NCI-H526 treated with DMSO at 0.1 percent for 48 hours (cell line): ENCODE data around the gene CEP70.
A peak's percentile ranks its signal among the peaks of the same experiment; 100 is the strongest.
"Not testable (repeated sequence)": the region's sequence is repeated elsewhere in the genome, so short reads cannot be mapped to it uniquely, and the experiment has no call there.

ENCODE experiments used
- DNase-seq: peaks from one replicate; lab custom pipeline; 2025; lab: John Stamatoyannopoulos, UW

The CEP70 gene

DNA sequence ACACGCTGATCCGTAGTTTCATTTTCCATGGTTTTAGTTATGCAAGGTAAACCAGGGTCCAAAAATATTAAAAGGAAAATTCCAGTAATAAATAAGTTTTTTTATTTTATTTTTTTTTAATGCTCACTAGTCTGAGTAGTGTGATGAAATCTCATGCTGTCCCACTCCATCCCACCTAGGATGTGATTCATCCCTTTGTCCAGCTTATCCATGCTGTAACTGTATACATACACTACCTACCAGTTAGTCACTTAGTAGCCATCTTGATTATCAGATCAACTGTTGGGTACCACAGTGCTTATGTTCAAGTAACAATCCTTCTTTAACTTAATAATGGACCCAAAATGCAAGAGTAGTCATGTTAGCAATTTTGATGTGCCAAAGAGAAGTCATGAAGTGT, 84.5 kb downstream of the CEP70 start:
- no peak for DNase-seq

DNA sequence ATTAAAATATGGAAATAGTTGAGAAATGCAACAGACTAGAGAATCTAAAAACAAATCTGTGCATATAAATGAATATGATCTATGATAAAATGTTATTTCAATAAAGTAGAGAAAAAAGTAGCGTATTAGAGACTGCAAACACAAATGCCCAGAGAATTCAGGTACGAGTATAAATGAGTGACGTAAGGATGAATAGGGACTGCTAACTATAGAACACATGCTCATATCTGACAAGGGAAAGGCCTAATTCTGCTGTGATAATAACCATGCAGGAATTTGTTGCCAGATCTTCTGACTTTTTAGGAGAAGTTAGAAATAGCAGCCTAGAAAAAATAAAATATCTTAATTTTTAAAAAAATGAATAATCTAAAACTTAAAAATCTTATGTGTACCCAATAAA, 86.5 kb downstream of the CEP70 start:
- DNase-seq = no peak

DNA sequence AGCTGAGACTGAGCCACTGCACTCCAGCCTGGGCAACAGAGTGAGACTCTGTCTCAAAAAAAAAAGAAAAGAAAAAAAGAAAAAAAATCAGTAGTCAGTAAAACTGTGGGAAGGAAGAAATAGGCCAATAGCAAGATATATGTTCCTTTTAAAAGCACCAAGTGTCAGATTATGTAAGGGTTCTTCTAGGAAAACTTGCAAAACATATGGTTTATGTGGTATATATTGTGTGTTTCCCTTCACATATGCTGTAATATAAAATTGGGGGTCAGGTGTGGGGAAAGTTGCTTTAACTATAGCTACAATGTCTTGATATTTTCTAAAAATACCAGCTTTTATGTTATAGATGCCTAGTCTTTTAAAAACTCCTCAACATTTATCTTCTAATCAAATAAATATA, 95.1 kb downstream of the CEP70 start:
- no peak for DNase-seq

DNA sequence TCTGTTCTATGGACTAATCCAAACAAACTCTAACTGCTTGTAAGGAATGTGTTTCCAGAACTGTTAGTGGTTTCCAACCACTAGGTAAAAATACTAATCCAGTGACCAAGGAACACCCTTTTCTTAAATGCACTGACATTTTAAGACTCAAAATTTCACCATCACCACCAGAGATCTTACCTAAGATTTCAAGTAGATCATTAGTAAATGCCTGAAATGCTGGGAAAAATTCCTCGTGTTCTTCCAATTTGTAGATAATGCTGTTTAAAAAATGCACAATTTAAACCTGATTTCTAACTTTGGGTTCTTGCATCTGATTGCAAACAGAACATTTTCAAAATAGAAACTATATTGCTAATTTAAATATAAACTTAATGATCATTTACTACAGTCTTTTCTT, 96.2 kb downstream of the CEP70 start:
- DNase-seq = no peak

DNA sequence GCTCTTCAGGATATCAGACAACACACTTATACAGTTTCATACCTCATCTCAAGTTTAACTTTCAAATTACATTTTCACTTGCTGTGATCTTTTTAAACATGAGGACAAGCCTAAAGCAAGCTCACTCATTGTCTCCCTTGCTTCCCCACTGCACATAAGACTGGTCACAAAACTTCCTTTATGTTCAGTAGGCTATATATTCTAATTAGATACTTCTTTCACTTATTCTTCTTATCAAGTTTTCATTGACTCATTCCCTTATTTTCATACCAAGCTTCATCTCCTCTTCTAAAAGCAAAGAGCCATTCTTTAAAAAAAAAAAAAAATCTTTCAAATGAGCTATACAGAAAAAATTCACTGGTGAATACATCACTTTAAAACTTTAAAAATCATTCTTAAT, 97.0 kb downstream of the CEP70 start:
- DNase-seq = no peak

DNA sequence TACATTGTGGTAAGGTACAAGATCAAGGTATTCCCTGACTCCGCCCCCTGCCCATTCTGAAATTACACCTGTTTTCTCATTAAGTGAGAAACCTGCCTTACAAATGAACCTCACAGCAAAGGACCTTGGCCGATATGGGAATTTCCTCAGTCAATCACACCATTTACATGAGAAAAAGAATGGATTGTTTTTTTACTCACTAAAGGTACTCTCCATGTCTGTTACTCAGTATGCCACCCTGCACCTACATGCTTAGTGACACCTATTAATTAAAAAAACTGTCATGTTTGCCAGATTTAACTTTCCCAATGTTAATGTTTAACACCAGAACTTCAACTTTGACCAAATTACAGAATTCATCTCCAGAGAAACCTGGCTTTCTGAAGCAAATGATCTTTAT, 97.6 kb downstream of the CEP70 start:
- no peak for DNase-seq

DNA sequence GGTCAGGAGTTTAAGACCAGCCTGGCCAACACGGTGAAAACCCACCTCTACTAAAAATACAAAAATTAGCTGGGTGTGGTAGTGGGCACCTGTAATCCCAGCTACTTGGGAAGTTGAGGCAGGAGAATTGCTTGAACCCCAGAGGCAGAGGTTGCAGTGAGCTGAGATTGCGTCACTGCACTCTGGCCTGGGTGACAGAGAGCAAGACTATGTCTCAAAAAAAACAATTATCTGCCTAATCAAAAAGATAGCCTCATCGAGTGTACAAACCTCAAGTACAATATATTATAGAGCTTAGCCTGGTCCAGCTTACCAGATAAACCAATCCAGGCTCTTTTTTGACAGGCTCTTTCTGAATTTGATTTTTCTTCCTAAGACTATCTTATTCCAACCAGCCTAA, 98.4 kb downstream of the CEP70 start:
- DNase-seq = not testable (repeated sequence)

DNA sequence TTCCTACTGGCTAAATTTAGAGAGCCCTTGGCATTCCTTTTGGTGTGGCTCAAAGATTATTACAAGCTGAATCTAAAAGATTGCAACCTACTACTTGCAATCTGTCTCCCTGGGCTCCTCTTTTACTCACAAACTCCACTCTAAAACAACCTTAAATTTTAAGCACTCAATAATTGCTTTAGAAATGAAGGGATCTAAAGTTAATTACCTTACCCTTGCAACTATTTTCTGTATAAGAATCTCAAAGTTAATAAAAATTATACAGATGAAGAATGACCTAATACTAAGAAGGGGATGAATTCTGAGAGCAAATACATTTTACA, 99.5 kb downstream of the CEP70 start:
- no peak for DNase-seq

DNA sequence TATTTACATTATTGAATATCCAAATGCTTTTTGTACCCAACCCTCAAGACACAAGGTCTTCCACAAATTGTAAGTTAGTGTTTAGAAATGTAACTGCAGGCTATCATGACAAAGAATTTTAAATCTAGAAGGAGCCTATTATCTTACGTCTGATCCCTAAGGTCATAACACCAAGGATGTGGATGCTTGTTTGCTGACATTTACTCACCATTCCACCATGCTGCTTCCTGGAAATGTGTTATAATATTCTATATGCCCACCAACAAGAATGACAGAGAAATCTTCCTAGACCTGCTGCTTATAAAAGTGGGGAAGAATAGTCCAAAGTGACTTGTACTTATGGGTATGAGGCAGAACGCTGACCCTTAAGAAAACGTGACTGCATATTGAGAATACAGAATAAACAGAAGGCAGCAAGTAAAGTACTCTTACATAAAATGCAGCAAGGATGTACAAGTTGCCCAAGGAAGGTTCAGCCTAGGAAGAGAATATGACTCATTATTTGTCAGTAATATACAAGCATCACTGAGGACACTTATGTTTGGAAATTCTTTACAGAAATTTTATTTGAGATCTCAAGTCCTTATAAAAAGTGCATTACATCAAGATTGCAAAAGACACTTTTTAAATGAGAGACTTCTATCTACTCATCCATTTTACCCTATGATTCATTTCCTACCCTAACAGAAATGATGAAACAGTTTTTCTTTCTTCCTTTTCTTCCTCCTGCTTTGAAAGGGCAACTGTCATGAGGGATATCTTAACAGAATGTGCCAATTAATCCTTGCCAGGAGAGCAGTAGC, 100.1 kb downstream of the CEP70 start:
- no peak for DNase-seq

DNA sequence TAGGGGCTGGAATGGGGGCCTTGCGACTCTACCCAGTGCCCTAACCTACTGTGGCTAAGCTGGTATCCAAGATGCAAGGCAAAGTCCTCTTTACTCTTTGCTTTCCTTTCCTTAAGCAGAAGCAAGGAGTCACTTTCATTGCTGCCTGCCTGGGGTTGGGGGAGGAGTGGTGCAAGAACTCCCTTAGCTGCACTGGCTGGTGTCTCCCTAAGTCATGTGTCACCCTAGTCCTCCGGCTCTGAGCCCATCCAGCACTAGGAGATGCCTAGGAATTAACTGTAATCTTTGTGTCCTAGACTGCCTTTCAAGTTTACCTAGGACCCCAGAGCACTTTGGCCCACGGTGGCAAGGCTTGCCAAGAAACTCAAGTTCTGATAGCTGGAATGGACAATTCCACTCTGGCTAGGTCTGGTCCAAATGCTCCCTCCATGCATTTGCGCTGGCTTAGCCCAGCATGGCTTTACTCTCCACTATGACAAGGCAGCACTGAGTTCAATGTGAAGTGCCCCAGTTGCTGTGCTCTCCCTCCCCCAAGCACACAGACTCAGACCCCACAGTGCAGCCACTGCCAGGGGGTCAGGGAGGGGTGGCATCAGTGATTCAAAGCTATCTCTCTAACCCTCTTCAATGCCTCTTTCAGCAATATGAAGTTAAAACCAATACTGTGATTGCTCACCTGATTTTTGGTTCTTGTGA, 100.9 kb downstream of the CEP70 start:
- no peak for DNase-seq

DNA sequence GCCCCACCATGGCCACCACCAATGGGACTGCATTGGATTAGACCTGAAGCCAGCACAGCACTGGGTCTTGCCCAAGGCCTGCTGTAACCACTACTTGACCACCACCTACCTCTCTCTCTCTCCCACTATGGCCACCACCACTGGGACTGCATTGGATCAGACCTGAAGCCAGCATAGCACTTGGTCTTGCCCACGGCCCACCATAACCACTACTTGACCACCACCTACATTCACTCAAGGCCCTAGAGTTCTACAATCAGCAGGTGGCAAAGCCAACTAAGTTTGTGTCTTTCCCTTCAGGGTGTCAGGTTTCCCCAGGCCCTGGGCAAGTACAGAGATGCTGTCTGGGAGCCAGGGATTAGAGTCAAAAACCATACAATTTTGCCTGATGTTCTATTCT, 102.1 kb downstream of the CEP70 start:
- no peak for DNase-seq

DNA sequence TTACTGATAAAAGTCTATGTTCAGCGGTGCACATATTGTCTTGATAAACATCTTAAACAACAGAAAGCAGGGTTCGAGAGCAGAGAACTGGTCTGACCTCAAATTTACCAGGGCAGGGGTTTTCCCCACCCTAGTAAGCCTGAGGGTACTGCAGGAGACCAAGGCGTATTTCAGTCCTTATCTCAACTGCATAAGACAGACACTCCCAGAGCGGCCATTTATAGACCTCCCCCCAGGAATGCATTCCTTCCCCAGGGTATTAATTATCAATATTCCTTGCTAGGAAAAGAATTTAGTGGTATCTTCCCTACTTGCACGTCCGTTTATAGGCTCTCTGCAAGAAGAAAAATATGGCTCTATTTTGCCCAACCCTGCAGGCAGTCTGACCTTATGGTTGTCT, 107.5 kb downstream of the CEP70 start:
- not testable (repeated sequence) for DNase-seq

DNA sequence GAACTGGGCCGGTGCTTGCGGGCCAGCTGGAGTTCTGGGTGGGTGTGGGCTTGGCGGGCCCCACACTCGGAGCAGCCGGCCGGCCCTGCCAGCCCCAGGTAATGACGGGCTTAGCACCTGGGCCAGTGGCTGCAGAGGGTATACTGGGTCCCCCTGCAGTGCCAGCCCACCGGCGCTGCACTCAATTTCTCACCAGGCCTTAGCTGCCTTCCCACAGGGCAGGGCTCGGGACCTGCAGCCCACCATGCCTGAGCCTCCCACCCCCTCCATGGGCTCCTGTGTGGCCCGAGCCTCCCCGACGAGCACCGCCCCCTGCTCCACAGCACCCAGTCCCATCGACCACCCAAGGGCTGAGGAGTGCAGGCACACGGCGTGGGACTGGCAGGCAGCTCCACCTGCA, 109.4 kb downstream of the CEP70 start:
- DNase-seq = not testable (repeated sequence)

DNA sequence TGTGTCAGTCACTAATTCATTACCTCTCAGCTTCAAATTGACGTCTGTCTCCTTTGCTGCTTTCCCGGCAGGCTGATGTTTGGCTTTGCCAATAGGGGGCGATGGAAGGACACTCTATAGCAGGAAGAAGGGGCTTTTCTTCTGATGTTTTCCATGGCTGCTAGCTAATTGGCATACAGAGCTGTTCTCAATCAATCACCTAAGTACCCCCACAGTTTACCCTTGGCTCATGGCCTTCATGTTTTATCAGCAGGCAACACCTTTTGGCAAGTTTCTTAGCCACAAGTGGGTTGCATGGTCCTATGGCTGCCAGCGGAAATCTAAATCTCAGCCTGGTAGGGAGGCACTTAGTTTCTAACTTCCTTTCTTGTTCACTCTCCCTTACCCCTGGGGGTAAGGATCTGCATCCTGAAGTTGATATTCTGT, 114.6 kb downstream of the CEP70 start:
- peak; percentile 15 for DNase-seq

DNA sequence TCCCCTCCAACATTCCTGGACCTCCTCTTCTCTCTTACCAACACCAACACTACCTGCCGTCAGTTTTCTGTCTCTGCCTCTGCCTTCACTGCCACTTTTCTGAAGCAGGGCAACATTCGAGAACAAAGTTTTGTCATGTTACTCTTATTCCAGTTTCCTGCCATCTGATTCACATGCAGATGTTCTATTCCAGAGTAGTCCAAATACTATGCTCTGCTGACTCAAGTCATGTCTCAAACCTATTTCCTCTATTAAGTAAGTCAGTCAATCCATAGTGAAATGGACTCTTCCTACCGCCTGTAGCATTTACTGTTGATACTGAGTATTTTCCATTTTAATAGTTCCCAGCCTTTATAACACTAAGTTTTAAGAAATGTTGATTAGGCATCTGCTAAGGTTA, 116.3 kb downstream of the CEP70 start:
- DNase-seq = no peak

DNA sequence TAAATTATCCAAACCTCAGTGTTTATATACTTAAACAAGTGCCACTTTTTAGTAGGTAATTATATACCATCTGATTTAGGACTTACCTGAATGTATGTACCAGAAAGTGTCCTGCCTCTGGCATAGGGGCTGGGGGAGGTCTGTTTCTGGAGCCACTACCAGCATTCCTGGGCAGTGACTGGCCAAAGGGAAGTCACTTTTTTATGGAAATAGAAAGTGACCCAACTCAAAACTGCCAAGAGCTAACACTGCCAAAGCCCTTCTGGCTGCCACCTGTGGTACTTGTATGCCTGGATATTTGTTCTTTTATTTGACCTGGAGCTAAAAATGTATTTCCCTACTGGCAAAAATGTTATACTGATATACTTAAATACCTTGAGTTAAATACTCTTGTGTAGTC, 116.9 kb downstream of the CEP70 start:
- DNase-seq = no peak

DNA sequence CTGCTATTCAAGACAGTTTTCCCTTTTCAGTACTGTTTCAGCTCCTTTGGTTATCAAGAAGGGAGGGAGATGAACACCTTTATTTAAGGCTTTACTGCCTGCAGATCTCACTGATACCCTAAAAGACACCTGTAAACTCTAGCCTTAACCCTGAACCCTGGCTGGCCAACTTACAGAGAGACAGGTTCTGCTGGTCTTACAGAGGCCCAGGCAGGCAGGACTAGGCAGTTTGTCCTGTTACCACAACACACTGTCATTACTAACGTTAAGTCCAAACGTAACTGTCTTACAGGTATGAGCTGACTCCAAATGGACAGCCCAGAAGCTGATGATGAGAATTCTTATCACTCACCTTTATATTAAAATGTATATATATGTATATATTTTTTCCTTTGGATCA, 117.5 kb downstream of the CEP70 start:
- no peak for DNase-seq

DNA sequence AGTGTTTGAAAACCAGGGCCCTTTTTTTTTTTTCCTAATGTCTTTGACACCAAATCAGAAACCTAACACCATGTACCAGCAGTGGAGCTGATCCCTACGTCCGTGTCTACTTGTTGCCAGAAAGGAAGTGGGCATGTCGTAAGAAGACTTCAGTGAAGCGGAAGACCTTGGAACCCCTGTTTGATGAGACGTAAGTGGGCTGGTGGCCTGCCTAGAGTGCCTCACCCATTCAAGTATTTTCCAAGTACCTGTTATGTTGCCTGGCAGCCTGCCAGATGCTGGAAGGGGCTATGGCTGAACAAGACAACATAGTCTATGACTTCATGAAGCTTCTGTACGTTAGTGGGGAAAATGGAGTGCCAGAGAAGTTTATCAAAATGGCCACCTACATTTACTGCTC, 119.9 kb downstream of the CEP70 start:
- DNase-seq = no peak

DNA sequence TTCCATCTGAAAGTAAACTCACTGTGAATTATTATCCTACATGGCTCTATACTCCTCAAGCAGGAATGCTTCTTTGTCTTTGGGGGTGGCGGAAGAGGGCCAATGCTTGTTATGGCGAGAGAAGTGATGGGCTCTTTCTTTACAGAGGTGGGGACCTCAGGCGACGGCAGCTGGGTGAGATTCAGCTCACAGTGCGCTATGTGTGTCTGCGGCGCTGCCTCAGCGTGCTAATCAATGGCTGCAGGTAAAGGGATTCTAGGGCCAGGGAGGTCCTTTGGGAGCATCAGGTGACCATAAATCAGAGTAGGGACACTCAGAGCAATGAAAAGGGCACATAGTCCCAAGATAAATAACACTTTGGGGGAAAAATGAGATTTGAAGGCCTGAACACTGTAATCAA, 120.7 kb downstream of the CEP70 start:
- DNase-seq = no peak

DNA sequence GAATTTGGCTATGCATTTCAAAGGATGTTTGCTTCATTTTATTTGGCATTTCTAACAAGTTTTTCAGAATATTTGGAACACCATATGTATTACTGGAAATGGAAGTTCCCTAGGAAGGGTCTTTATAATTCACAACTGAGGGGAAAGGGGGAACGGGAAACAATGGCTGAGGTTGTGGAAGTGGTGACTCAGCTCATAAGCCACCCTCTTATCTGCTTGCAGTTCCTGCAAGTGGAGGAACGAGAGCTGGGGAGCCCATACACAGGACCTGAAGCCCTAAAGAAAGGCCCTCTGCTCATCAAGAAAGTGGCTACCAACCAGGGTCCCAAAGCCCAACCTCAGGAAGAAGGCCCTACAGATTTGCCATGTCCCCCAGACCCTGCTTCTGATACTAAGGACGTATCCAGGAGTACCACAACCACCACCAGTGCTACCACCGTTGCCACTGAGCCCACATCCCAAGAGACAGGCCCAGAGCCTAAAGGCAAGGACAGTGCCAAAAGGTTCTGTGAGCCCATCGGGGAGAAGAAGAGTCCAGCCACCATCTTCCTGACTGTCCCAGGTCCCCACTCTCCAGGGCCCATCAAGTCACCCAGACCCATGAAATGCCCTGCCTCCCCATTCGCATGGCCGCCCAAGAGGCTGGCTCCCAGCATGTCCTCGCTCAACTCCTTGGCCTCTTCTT, 121.8 kb downstream of the CEP70 start:
- no peak for DNase-seq

DNA sequence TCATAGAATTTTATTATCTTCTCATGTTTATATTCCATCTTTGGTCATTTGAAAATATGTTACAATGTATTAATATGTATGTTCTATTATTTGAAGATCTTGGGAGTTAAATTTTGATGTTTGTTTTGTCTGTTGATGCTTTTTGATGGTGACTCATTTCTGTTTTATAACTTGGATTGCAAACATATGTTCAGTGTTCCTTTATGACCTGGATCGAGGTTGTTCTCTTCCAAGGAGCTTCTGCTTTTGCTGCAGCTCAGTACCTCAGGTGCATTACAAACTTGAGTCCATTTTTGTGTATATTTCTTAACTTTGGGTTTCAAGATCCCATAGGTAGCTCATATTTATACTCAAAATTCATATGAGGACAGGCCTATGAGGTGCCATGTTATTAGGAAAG, 122.6 kb downstream of the CEP70 start:
- no peak for DNase-seq

DNA sequence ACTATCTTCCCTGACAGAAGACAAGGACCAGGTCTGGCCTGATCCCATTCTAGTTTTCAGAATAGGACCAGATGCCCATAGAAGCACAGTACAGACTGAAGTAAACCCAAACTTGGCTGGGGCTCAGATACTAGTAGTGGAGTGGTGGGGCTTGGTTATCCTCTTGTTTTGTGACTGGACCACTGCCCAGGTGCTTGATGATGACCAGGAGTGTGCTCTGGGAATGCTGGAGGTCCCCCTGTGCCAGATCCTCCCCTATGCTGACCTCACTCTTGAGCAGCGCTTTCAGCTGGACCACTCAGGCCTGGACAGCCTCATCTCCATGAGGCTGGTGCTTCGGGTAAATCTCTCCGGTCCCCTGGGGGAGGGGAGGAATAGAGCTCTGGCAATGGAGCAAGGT, 123.4 kb downstream of the CEP70 start:
- DNase-seq = no peak

DNA sequence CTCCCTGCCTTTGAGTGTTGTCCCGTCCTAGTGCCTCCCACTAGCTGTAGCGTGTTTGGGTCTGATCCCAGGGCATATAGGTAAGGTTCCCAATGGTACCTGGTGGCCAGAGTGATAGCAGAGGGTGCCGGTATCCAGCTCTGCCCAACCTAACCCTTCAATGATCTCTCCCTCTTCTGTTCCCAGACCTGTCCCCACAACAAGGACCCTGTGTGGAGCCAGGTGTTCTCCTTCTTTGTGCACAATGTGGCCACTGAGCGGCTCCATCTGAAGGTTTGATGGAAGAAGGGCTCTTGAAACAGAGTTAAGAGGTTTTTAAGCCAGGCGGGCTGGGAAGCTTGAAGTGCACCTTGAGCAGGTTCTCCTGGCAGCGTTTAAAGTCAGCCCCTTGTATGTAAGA, 124.2 kb downstream of the CEP70 start:
- DNase-seq = no peak
